Measurements from ENCODE around the gene SMAD6. TPM values are rescaled to one million over a fixed set of nuclear protein-coding genes. Genes with fewer than 3 reads are reported as not detected.

Gene SMAD6
- total RNA-seq, 1 experiment from 2014 or later = 6.6 TPM

DNA sequence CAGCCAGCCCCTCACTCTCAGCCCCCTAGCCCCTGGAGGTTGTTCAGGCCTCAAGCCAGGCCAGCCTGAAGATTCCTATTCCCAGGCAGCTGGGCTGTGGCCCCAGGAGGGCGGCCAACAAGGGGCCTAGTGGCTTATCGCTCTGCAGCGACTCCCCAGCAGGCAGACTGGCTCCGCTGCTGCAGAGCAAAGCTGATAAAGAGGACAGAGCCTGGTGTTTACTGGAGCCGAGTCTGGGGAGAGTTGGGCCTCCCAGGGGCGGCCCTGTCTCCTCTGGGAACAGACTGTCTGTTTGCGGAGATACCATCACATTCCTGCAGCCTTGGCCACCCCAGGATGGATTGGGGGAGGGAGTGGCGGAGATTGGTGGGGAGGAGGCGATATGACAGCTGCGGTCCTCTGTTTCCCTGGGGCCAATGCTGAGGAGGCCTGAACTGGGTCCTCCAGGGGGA is 22.4 kb upstream of the SMAD6 start:
- Histone ChIP-seq H3K27ac (ENCODE audit: low read depth, low read length) (no peak overlapping the region), H3K27me3 (ENCODE audit: insufficient read depth, low read length) (no peaks in the 10 kb centered on the region), H3K4me3 (replicated peaks in 1 of 2; ENCODE audit: low read depth in 1 of 2, low read length in 2 of 2) (no peak overlapping the region), H2AFZ (ENCODE audit: low read depth, low read length, poor library complexity, severe bottlenecking) (no peak overlapping the region), H3K9ac (ENCODE audit: low read length) (no peak overlapping the region), H3K9me2 (ENCODE audit: insufficient read depth) (no peaks in the 10 kb centered on the region), H3K36me3 (ENCODE audit: control insufficient read depth in 1 of 2, insufficient read depth in 2 of 2, low read length in 2 of 2) (no peaks in the 10 kb centered on the region), H3K4me1 (ENCODE audit: control insufficient read depth in 1 of 2, insufficient read depth in 2 of 2, low read length in 2 of 2) (peaks cover 0 to 10% of the 10 kb centered on the region in 2 experiments; a peak in 2 of 4 replicates), H3K9me3 (ENCODE audit: control insufficient read depth in 1 of 2, insufficient read depth in 1 of 2, low read depth in 1 of 2, low read length in 2 of 2) (peaks cover 0 to 4% of the 10 kb centered on the region in 2 experiments; a peak in 1 of 4 replicates), H3K79me2 (ENCODE audit: insufficient read depth, low read length) (no peaks in the 10 kb centered on the region), H4K20me1 (ENCODE audit: insufficient read depth) (no peaks in the 10 kb centered on the region), H3K4me2 (ENCODE audit: low read length) (no peak overlapping the region)
- RAD21 ChIA-PET (ENCODE audit: low non-redundant PET in 1 of 2, low total read pairs in 2 of 2, uncharacterized antibody in 2 of 2, unreplicated experiment in 2 of 2) = no interaction called here
- CTCF ChIA-PET = no interaction called here
- no peak for TF ChIP-seq JUND (IDR thresholded peaks at IDR 0.05)
- TF ChIP-seq, protein P1, sequence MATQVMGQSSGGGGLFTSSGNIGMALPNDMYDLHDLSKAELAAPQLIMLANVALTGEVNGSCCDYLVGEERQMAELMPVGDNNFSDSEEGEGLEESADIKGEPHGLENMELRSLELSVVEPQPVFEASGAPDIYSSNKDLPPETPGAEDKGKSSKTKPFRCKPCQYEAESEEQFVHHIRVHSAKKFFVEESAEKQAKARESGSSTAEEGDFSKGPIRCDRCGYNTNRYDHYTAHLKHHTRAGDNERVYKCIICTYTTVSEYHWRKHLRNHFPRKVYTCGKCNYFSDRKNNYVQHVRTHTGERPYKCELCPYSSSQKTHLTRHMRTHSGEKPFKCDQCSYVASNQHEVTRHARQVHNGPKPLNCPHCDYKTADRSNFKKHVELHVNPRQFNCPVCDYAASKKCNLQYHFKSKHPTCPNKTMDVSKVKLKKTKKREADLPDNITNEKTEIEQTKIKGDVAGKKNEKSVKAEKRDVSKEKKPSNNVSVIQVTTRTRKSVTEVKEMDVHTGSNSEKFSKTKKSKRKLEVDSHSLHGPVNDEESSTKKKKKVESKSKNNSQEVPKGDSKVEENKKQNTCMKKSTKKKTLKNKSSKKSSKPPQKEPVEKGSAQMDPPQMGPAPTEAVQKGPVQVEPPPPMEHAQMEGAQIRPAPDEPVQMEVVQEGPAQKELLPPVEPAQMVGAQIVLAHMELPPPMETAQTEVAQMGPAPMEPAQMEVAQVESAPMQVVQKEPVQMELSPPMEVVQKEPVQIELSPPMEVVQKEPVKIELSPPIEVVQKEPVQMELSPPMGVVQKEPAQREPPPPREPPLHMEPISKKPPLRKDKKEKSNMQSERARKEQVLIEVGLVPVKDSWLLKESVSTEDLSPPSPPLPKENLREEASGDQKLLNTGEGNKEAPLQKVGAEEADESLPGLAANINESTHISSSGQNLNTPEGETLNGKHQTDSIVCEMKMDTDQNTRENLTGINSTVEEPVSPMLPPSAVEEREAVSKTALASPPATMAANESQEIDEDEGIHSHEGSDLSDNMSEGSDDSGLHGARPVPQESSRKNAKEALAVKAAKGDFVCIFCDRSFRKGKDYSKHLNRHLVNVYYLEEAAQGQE (IDR thresholded peaks at IDR 0.05; ENCODE audit: low read depth) = no peak
- TF ChIP-seq SP1 (IDR thresholded peaks at IDR 0.05; ENCODE audit: low read depth) = no peak
- TF ChIP-seq, protein P2, sequence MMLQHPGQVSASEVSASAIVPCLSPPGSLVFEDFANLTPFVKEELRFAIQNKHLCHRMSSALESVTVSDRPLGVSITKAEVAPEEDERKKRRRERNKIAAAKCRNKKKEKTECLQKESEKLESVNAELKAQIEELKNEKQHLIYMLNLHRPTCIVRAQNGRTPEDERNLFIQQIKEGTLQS (IDR thresholded peaks at IDR 0.05) = no peak
- TF ChIP-seq EZH2phosphoT487 (IDR thresholded peaks at IDR 0.05; ENCODE audit: borderline replicate concordance) = no peak
- TF ChIP-seq ZNF274 (IDR thresholded peaks at IDR 0.05; ENCODE audit: low read depth, low read length) = no peak
- TF ChIP-seq CEBPB (IDR thresholded peaks at IDR 0.05; ENCODE audit: low read depth) = no peak
- TF ChIP-seq RAD21 (IDR thresholded peaks at IDR 0.05; ENCODE audit: low read depth) = no peak
- no peak for TF ChIP-seq ZFX (IDR thresholded peaks at IDR 0.05)
- TF ChIP-seq SIN3A (IDR thresholded peaks at IDR 0.05; ENCODE audit: low read depth) = no peak
- TF ChIP-seq, protein P3, sequence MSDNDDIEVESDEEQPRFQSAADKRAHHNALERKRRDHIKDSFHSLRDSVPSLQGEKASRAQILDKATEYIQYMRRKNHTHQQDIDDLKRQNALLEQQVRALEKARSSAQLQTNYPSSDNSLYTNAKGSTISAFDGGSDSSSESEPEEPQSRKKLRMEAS (IDR thresholded peaks at IDR 0.05) = no peak
- no peak for TF ChIP-seq YY1 (IDR thresholded peaks at IDR 0.05; ENCODE audit: extremely low read depth, insufficient replicate concordance, low read depth, low read length)
- TF ChIP-seq FOSL1 (IDR thresholded peaks at IDR 0.05; ENCODE audit: low read depth) = no peak
- TF ChIP-seq EZH2 (IDR thresholded peaks at IDR 0.05) = no peak
- no peak for TF ChIP-seq ELF1 (IDR thresholded peaks at IDR 0.05; ENCODE audit: borderline replicate concordance, low read depth)
- TF ChIP-seq POLR2A (IDR thresholded peaks at IDR 0.05; ENCODE audit: borderline replicate concordance, extremely low read depth, insufficient read depth, insufficient read length) = no peak
- TF ChIP-seq, protein P4, sequence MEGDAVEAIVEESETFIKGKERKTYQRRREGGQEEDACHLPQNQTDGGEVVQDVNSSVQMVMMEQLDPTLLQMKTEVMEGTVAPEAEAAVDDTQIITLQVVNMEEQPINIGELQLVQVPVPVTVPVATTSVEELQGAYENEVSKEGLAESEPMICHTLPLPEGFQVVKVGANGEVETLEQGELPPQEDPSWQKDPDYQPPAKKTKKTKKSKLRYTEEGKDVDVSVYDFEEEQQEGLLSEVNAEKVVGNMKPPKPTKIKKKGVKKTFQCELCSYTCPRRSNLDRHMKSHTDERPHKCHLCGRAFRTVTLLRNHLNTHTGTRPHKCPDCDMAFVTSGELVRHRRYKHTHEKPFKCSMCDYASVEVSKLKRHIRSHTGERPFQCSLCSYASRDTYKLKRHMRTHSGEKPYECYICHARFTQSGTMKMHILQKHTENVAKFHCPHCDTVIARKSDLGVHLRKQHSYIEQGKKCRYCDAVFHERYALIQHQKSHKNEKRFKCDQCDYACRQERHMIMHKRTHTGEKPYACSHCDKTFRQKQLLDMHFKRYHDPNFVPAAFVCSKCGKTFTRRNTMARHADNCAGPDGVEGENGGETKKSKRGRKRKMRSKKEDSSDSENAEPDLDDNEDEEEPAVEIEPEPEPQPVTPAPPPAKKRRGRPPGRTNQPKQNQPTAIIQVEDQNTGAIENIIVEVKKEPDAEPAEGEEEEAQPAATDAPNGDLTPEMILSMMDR (IDR thresholded peaks at IDR 0.05 in 2 of 3, conservative IDR thresholded peaks at IDR 0.05 in 1 of 3; ENCODE audit: borderline replicate concordance in 1 of 3, insufficient read depth in 1 of 3, low read depth in 2 of 3, low read length in 2 of 3) = no peak
- intact Hi-C loops (cut with micrococcal nuclease) = no loop called here
- no peak for DNase-seq (ENCODE audit: low read depth, low spot score)
- BruUV-seq (replicated peaks) = no TSS peak
- POLR2A ChIA-PET = no interaction called here
- ATAC-seq = no peak

All from HCT116 (cell line).